OCI-LY7 (cell line): ENCODE data around the gene PNKP. TPM values are rescaled to one million over a fixed set of nuclear protein-coding genes. Genes with fewer than 3 reads are reported as not detected.

Experiments used
- BruUV-seq: library from RNA; stranded (reverse); fragments of 400-500 nt; replicated peaks from 2 replicates; lab custom pipeline; 2021; lab: Mats Ljungman, UMichigan
- CTCF ChIA-PET: fragments of 300-600 bp; sonication (Branson Sonifier 250); formaldehyde crosslinking; loops from one replicate; lab custom pipeline; 2022; ENCODE audit warnings: antibody characterized with exemption; ENCODE audit not compliant: unreplicated experiment; lab: Charles Lee
- POLR2A ChIA-PET: fragments of 300-600 bp; sonication (Branson Sonifier 250); formaldehyde crosslinking; loops from one replicate; lab custom pipeline; 2022; ENCODE audit warnings: antibody characterized with exemption; lab: Charles Lee
- DNase-seq: peaks from one replicate; pipeline ENCODE4 v3.0.0-alpha.2; 2015; ENCODE audit warnings: low spot score
- H2AFZ ChIP-seq: fragments of 200-600 bp; sonication (generic), shearing (Covaris generic); 2 replicates; pipeline ENCODE4 v1.6.1; 2014; ENCODE audit warnings: mild to moderate bottlenecking, antibody characterized with exemption, low read length, moderate library complexity
- H3K27ac ChIP-seq: fragments of 200-600 bp; sonication (generic); 2 replicates; pipeline ENCODE4 v1.5.1; 2014; ENCODE audit warnings: mixed run types, low read depth, mild to moderate bottlenecking, moderate library complexity, low read length, inconsistent platforms; ENCODE audit not compliant: poor library complexity, severe bottlenecking
- H3K36me3 ChIP-seq: fragments of 200-600 bp; sonication (generic); 2 replicates; pipeline ENCODE4 v1.6.1; 2014; ENCODE audit warnings: mild to moderate bottlenecking, antibody characterized with exemption, low read length, moderate library complexity, mixed read lengths; ENCODE audit not compliant: insufficient read depth
- H3K4me1 ChIP-seq: fragments of 200-600 bp; sonication (generic); 2 replicates; pipeline ENCODE4 v1.5.1; 2014; ENCODE audit warnings: mild to moderate bottlenecking, low read length; ENCODE audit not compliant: insufficient read depth, poor library complexity, severe bottlenecking
- H3K4me2 ChIP-seq: fragments of 200-600 bp; sonication (generic); 2 replicates; pipeline ENCODE4 v1.6.1; 2014; ENCODE audit warnings: mild to moderate bottlenecking, low read length
- H3K4me3 ChIP-seq: fragments of 200-600 bp; sonication (generic); 2 replicates; pipeline ENCODE4 v1.5.1; 2014; ENCODE audit warnings: mild to moderate bottlenecking, low read depth, low read length; ENCODE audit not compliant: poor library complexity, severe bottlenecking
- H3K79me2 ChIP-seq: fragments of 200-600 bp; sonication (generic); 2 replicates; pipeline ENCODE4 v1.6.1; 2016; ENCODE audit warnings: low read depth, mild to moderate bottlenecking, low read length, moderate library complexity, mixed read lengths; ENCODE audit not compliant: insufficient read depth
- H3K9me2 ChIP-seq: fragments of 200-600 bp; sonication (generic); 2 replicates; pipeline ENCODE4 v1.6.1; 2016; ENCODE audit warnings: mild to moderate bottlenecking, low read length, mixed read lengths; ENCODE audit not compliant: insufficient read depth
- H3K9me3 ChIP-seq: fragments of 200-600 bp; sonication (generic); 2 replicates; pipeline ENCODE4 v1.6.1; 2014; ENCODE audit warnings: mild to moderate bottlenecking, mixed run types, low read length, mixed read lengths
- H4K20me1 ChIP-seq: fragments of 200-600 bp; sonication (generic); 2 replicates; pipeline ENCODE4 v1.6.1; 2014; ENCODE audit warnings: mild to moderate bottlenecking, antibody characterized with exemption, low read length, moderate library complexity, mixed read lengths; ENCODE audit not compliant: insufficient read depth
- CTCF ChIP-seq: fragments of 200-600 bp; sonication (generic); conservative IDR thresholded peaks from 2 replicates; pipeline ENCODE4 v1.5.1; 2014; ENCODE audit warnings: mild to moderate bottlenecking, antibody characterized with exemption, low read length, moderate library complexity, mixed read lengths
- EZH2phosphoT487 ChIP-seq: fragments of 200-600 bp; sonication (generic); IDR thresholded peaks from 2 replicates; pipeline ENCODE4 v1.6.1; 2018; ENCODE audit warnings: low read depth, borderline replicate concordance, mild to moderate bottlenecking, mixed run types, antibody characterized with exemption, low read length, moderate library complexity, mixed read lengths
- intact Hi-C: fragments of 100-400 bp; cut with micrococcal nuclease; formaldehyde crosslinking; loops from one replicate; pipeline ENCODE4 v1.10.0; 2022; ENCODE audit not compliant: unreplicated experiment
- total RNA-seq, 2 experiments: library from RNA; depleted of rRNA in 1 of 2; stranded (reverse); fragments of >200 nt in 1 of 2; shearing (Covaris generic) in 1 of 2; gene quantifications; 2 replicates each; pipeline ENCODE4 v1.2.3, GENCODE V29; 2014 to 2022

Gene PNKP
- total RNA-seq, 2 experiments from 2014 or later, result 90.9 to 118 TPM

- Histone ChIP-seq H3K9me2 (no peaks in the 10 kb centered on the region), H3K79me2 (no peaks in the 10 kb centered on the region), H3K27ac (no peak overlapping the region), H3K4me3 (no peak overlapping the region), H3K4me2 (no peak overlapping the region), H4K20me1 (no peaks in the 10 kb centered on the region), H3K4me1 (peaks cover 5% of the 10 kb centered on the region), H3K9me3 (no peaks in the 10 kb centered on the region), H3K36me3 (peaks cover 7% of the 10 kb centered on the region), H2AFZ (no peak overlapping the region)
- DNase-seq, result no peak
- intact Hi-C loops, result no loop called here
- BruUV-seq, result no TSS peak
- CTCF ChIA-PET, result no interaction called here
- POLR2A ChIA-PET, result no interaction called here
- no peak for TF ChIP-seq EZH2phosphoT487
- no peak for TF ChIP-seq CTCF
Observed at GRCh38 chr19:49887665-49888509, 20.5 kb upstream of the PNKP start.

- CTCF ChIA-PET, result no interaction called here
- intact Hi-C loops, result no loop called here
- peaks cover 15% of the 10 kb centered on the region for H3K36me3 ChIP-seq
- POLR2A ChIA-PET, result no interaction called here
- DNase-seq, result no peak
- H3K4me3 ChIP-seq, result no peak overlapping the region
- H3K27ac ChIP-seq, result no peak overlapping the region
- no peaks in the 10 kb centered on the region for H3K9me2 ChIP-seq
- no peaks in the 10 kb centered on the region for H3K79me2 ChIP-seq
- H3K4me2 ChIP-seq, result no peak overlapping the region
- no TSS peak for BruUV-seq
- TF ChIP-seq CTCF (no peak), EZH2phosphoT487 (no peak)
- H3K4me1 ChIP-seq, result peaks cover 5% of the 10 kb centered on the region
- no peaks in the 10 kb centered on the region for H4K20me1 ChIP-seq
- H2AFZ ChIP-seq, result no peak overlapping the region
- no peaks in the 10 kb centered on the region for H3K9me3 ChIP-seq
Observed at GRCh38 chr19:49887037-49887664, 19.8 kb upstream of the PNKP start.

DNA sequence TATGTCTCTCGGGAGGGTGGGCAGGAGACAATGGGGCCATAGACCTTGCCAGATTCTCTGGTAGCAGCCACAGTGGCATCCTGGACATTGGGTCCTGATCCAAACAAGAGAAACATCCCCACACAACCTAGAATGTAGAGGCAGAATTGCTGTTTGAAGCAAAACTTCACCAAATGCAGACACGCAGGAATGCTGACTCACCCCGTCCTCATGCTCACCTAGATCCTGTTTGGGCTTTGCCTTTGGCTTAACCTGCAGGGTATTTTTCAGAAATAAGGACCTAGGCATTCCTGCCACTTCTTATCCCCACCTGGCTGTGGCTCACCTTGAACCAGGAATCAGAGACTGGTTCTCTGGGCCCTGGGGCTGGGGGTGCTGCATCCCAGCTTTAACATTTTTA, 17.4 kb upstream of the PNKP start:
- H3K4me2 ChIP-seq, result no peak overlapping the region
- intact Hi-C loops, result no loop called here
- H3K9me3 ChIP-seq, result no peaks in the 10 kb centered on the region
- H2AFZ ChIP-seq, result no peak overlapping the region
- H3K4me3 ChIP-seq, result no peak overlapping the region
- DNase-seq, result no peak
- peaks cover 26% of the 10 kb centered on the region for H3K36me3 ChIP-seq
- H3K79me2 ChIP-seq, result no peaks in the 10 kb centered on the region
- ChIA-PET CTCF (no interaction called here), POLR2A (no interaction called here)
- H4K20me1 ChIP-seq, result no peaks in the 10 kb centered on the region
- H3K27ac ChIP-seq, result no peak overlapping the region
- H3K9me2 ChIP-seq, result no peaks in the 10 kb centered on the region
- BruUV-seq, result no TSS peak
- H3K4me1 ChIP-seq, result no peaks in the 10 kb centered on the region
- TF ChIP-seq EZH2phosphoT487 (no peak), CTCF (no peak)
